Ectodermal cell (in vitro differentiated cells): ENCODE data around the gene LRRC27.
A peak's percentile ranks its signal among the peaks of the same experiment; 100 is the strongest.

Experiments
- H3K27ac ChIP-seq: 2 replicates; pipeline ENCODE4 v1.7.0; 2013; ENCODE audit warnings: mild to moderate bottlenecking, low read depth, low read length; ENCODE audit not compliant: insufficient read depth, poor library complexity, severe bottlenecking
- H3K27me3 ChIP-seq: 2 replicates; pipeline ENCODE4 v1.7.0; 2013; ENCODE audit warnings: mild to moderate bottlenecking, low read length; ENCODE audit not compliant: insufficient read depth, control insufficient read depth, poor library complexity, severe bottlenecking
- H3K36me3 ChIP-seq: one replicate; pipeline ENCODE4 v1.7.0; 2013; ENCODE audit warnings: low read length; ENCODE audit not compliant: control insufficient read depth, insufficient read depth
- H3K4me1 ChIP-seq: one replicate; pipeline ENCODE4 v1.7.0; 2013; ENCODE audit warnings: low read length; ENCODE audit not compliant: control insufficient read depth, insufficient read depth
- H3K4me3 ChIP-seq: 2 replicates; pipeline ENCODE4 v1.7.0; 2013; ENCODE audit warnings: low read depth, low read length, control low read depth; ENCODE audit not compliant: insufficient read depth
- H3K9me3 ChIP-seq: 2 replicates; pipeline ENCODE4 v1.7.0; 2013; ENCODE audit warnings: mild to moderate bottlenecking, low read length, moderate library complexity; ENCODE audit not compliant: control insufficient read depth
- WGBS, 2 experiments: methylation state at CpG; one replicate each; pipeline ENCODE4 v1.1.7; 2013; ENCODE audit warnings: missing lambda C conversion rate in 2 of 2; 5-methylcytosine and 5-hydroxymethylcytosine counted together

Gene LRRC27

GRCh38 chr10:132419538-132420468 lies 87.8 kb downstream of the LRRC27 start:
- Histone ChIP-seq H3K4me3 (no peak overlapping the region), H3K36me3 (no peaks in the 10 kb centered on the region), H3K9me3 (no peaks in the 10 kb centered on the region), H3K27me3 (no peaks in the 10 kb centered on the region), H3K27ac (no peak overlapping the region), H3K4me1 (peaks cover 48% of the 10 kb centered on the region)
- WGBS, 2 experiments, result 87 to 90% methylated on average over 25 of the region's 25 CpGs

GRCh38 chr10:132420469-132420980 lies 88.5 kb downstream of the LRRC27 start:
- Histone ChIP-seq H3K4me1 (peaks cover 45% of the 10 kb centered on the region), H3K27ac (peak overlapping the region; percentile 26)
- WGBS, 2 experiments, result 73% methylated on average over 8 of the region's 8 CpGs

GRCh38 chr10:132420981-132421846 lies 89.2 kb downstream of the LRRC27 start:
- no peak overlapping the region for H3K4me3 ChIP-seq
- no peaks in the 10 kb centered on the region for H3K27me3 ChIP-seq
- no peaks in the 10 kb centered on the region for H3K36me3 ChIP-seq
- H3K4me1 ChIP-seq, result peaks cover 40% of the 10 kb centered on the region
- 54 to 56% methylated on average over 33 of the region's 33 CpGs for WGBS, 2 experiments
- H3K27ac ChIP-seq, result peak overlapping the region; percentile 26
- H3K9me3 ChIP-seq, result no peaks in the 10 kb centered on the region

More at GRCh38 chr10:132420469-132420980, 88.5 kb downstream of the LRRC27 start:
- Histone ChIP-seq H3K27me3 (no peaks in the 10 kb centered on the region), H3K9me3 (no peaks in the 10 kb centered on the region), H3K36me3 (no peaks in the 10 kb centered on the region), H3K4me3 (no peak overlapping the region)

DNA sequence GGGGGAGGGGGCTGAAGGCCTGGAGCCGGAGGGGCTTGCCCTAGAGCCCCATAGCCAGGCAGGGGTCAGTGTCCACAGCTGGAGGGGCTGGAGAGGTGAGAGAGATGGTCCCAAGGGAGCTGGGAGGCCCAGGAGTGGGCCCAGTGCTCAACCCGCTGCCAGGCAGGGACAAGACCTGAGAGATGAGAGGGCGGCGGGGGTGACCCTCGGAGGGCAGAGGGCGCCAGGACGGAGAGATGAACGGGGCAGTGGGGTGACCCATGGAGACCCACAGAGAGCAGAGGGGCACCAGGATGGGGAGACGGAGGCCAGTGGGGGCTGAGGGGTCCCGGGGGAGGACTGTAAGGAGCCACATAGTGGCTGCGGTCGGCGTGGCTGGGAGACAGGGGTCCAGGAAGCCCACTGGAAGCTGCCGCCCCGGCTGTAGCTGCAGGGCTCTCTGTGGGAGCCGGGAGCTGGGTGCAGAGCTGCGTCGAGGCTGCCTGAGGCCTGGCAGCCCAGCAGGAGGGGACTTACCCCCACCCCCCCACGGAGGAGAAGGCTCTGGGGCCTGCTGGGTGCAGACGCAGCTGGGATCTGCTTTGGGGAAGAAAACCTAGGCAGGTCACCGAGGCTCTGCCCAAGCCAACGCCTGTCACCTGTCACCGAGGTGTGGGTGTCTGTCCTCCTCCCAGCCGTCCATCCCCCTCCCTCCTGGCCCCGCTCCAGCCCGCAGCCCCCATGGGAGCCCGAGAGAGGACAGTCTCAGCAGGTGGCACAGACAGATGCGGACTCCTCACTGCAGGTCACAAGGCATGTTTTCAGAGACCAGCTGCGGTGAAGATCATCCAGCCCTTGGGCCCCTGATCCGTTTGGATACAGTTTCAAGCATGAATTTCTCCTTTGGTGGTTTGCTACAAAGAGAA lies 90.1 kb downstream of the LRRC27 start:
- Histone ChIP-seq H3K27ac (no peak overlapping the region), H3K27me3 (no peaks in the 10 kb centered on the region), H3K36me3 (no peaks in the 10 kb centered on the region), H3K9me3 (no peaks in the 10 kb centered on the region), H3K4me1 (peaks cover 37% of the 10 kb centered on the region), H3K4me3 (no peak overlapping the region)
- 84% methylated on average over 30 of the region's 30 CpGs for WGBS, 2 experiments

DNA sequence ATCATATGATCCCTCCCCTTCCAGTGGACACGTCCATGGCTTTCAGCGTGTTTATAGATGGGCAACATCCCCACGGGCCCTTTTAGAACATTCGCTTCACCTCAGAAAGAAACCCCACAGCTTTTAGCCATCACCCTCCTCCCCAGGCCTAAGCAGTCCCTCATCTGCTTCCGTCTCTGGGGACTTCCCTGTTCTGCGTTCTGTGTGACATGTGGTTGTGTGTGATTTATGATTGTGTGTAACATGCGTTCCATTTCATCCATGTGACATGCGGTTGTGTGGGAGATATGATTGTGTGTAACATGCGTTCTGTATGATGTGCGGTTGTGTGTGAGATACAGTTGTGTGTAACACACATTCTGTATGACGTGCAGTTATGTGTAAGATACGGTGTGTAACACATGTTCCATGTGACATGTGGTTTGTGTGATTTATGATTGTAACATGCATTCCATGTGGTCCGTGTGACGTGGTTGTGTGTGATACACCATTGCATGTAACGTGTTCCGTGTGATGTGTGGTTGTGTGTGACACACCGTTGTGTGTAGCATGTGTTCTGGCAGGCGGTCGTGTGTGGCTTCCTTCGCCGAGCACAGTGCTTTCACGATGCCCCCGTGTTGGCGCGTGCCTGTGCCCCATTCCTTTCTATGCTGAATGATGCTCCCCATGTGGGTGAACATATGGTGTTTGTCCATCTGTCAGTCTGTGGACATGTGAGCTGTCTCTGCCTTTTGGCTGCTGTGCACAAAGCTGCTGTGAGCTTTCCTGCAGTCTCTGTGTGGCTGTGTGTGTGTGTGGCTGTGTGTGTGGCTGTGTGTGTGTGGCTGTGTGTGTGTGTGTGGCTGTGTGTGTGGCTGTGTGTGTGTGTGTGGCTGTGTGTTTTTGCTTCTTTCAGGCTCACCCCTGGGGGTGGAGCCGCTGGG lies 91.2 kb downstream of the LRRC27 start:
- H3K27ac ChIP-seq, result no peak overlapping the region
- WGBS, 2 experiments, result 96% methylated on average over 26 of the region's 26 CpGs
- no peaks in the 10 kb centered on the region for H3K27me3 ChIP-seq
- no peaks in the 10 kb centered on the region for H3K36me3 ChIP-seq
- no peaks in the 10 kb centered on the region for H3K9me3 ChIP-seq
- H3K4me1 ChIP-seq, result peaks cover 36% of the 10 kb centered on the region
- no peak overlapping the region for H3K4me3 ChIP-seq

DNA sequence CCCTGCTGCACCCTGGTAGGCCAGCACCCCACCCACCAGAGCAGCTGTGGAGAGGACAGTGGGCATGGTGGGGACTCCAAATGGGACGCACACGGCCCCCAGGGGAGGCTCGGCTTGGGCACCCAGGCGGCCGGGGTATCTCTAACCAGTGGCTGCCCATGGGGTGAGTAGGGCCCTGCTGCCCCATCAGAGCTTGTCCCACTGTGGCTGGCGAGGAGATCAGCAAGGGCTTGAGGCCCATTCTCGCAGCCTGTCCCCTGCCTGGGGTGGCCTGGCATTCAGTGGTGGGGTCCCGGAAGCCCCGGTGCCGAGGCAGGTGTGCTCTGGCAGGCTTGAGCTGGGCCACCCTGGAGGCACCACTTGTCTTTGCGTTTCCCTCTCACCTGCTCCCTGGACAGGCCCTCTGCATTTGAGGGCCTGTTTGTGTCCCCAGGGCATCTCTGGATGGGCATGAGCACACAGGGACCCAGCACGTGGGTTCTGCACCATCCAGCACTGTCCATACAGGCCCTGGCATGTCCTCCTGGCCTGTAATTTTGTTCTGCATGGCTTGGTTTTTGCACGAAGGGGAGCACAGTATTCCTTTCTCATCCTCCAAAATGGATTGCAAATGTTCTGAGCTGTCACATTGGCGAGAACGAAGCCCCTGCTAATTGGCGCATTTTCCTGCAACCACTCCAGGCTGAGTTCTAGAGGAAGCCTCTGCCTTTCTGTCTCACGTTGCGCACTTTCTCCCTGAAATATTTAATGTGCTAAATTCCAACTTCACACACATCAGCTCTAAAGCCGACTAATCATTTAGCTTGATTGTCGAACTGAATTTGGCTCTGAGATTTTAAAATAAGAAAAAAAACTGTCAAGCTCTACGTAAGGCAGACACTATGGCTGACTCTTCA lies 92.2 kb downstream of the LRRC27 start:
- WGBS, 2 experiments, result 92 to 95% methylated on average over 21 of the region's 21 CpGs
- Histone ChIP-seq H3K9me3 (no peaks in the 10 kb centered on the region), H3K4me3 (no peak overlapping the region), H3K4me1 (peaks cover 30% of the 10 kb centered on the region), H3K36me3 (no peaks in the 10 kb centered on the region), H3K27me3 (no peaks in the 10 kb centered on the region), H3K27ac (no peak overlapping the region)

- peaks cover 39% of the 10 kb centered on the region for H3K4me1 ChIP-seq
- no peak overlapping the region for H3K27ac ChIP-seq
- no peaks in the 10 kb centered on the region for H3K36me3 ChIP-seq
- no peaks in the 10 kb centered on the region for H3K9me3 ChIP-seq
- 96% methylated on average over 61 of the region's 61 CpGs for WGBS, 2 experiments
- H3K4me3 ChIP-seq, result no peak overlapping the region
- H3K27me3 ChIP-seq, result no peaks in the 10 kb centered on the region
These were observed 93.2 kb downstream of the LRRC27 start for GRCh38 chr10:132425029-132425756.

DNA sequence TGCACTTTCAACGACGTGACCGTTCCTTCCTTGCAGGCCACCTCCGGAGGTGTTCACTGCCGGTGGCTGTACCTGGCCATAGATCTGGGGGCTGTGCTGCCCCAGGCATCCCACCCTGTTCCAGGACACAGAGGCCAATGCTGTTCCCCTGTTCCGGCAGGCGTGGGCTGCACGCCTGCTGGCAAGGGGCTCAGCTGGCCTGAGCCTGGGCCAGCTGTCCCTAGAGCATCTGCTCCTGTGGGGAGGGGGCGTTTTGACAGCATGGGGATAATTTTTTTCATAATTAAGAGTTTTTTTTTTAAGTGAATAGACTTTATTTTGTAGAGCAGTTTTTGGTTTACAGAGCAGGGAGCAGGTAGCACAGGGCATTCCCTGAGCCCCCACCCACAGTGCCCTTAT lies 93.8 kb downstream of the LRRC27 start:
- Histone ChIP-seq H3K9me3 (no peaks in the 10 kb centered on the region), H3K4me3 (no peak overlapping the region), H3K27me3 (no peaks in the 10 kb centered on the region), H3K36me3 (no peaks in the 10 kb centered on the region), H3K4me1 (peaks cover 35% of the 10 kb centered on the region), H3K27ac (no peak overlapping the region)
- WGBS, 2 experiments, result 95 to 96% methylated on average over 9 of the region's 9 CpGs
